ENCODE data around the gene THSD7B. TPM values are rescaled to one million over a fixed set of nuclear protein-coding genes. Genes with fewer than 3 reads are reported as not detected.

Gene THSD7B
- total and polyA plus RNA-seq, 9 of the 15 experiments (the other 6 are each of a cell fraction or from before 2014, with no cell fraction given): not detected

- H3K79me2 ChIP-seq (ENCODE audit: control insufficient read depth, insufficient read depth, low read length): no peaks in the 10 kb centered on the region
- ChIA-PET POLR2A (no interaction called here), CTCF (ENCODE audit: low intra/inter-chr PET ratio) (no interaction called here)
- no peak for FAIRE-seq
- H3K36me3 ChIP-seq (ENCODE audit: control insufficient read depth, insufficient read depth, low read length): no peaks in the 10 kb centered on the region
- TF ChIP-seq ZNF512 (tag; IDR thresholded peaks at IDR 0.05) (no peak), SMARCE1 (IDR thresholded peaks at IDR 0.05) (no peak), NR2C2 (CRISPR knock-in tag; IDR thresholded peaks at IDR 0.05) (no peak), NR2C2 (tag; IDR thresholded peaks at IDR 0.05) (no peak), ZKSCAN3 (CRISPR knock-in tag; IDR thresholded peaks at IDR 0.05) (no peak), RBM14 (IDR thresholded peaks at IDR 0.05; ENCODE audit: borderline replicate concordance, insufficient read depth, low read depth, low read length) (no peak), ZNF3 (CRISPR knock-in tag; IDR thresholded peaks at IDR 0.05) (no peak), USF1 (CRISPR knock-in tag; IDR thresholded peaks at IDR 0.05) (no peak), GATA2 (CRISPR knock-in tag; IDR thresholded peaks at IDR 0.05) (no peak), CREB3L1 (IDR thresholded peaks at IDR 0.05; ENCODE audit: borderline replicate concordance, low read depth) (no peak), STAT5B (CRISPR knock-in tag; IDR thresholded peaks at IDR 0.05) (no peak), ZNF347 (CRISPR knock-in tag; IDR thresholded peaks at IDR 0.05; ENCODE audit: low read depth) (no peak), MCM7 (IDR thresholded peaks at IDR 0.05) (no peak), ZNF431 (CRISPR knock-in tag; IDR thresholded peaks at IDR 0.05) (no peak), STAT5A (IDR thresholded peaks at IDR 0.05; ENCODE audit: borderline replicate concordance, low read length) (no peak), HDAC2 (IDR thresholded peaks at IDR 0.05) (no peak), SP1 (CRISPR knock-in tag; IDR thresholded peaks at IDR 0.05) (no peak), MTA2 (IDR thresholded peaks at IDR 0.05; ENCODE audit: low read depth) (no peak), ZNF830 (CRISPR knock-in tag; IDR thresholded peaks at IDR 0.05) (no peak), XRCC4 (IDR thresholded peaks at IDR 0.05; ENCODE audit: extremely low read depth, insufficient read depth, insufficient read length) (no peak)
- no peaks in the 10 kb centered on the region for H3K9me1 ChIP-seq (ENCODE audit: control insufficient read depth, insufficient read depth, low read length)
- H3K4me3 ChIP-seq: no peak overlapping the region
- in situ Hi-C loops (cut with MboI): no loop called here
- no peak overlapping the region for H2AFZ ChIP-seq (ENCODE audit: low read depth, low read length)
- intact Hi-C loops (cut with micrococcal nuclease): no loop called here
- H3K9me3 ChIP-seq (replicated peaks; ENCODE audit: control insufficient read depth, insufficient read depth, low read depth, low read length): no peaks in the 10 kb centered on the region
- no peak overlapping the region for H3K9ac ChIP-seq (ENCODE audit: insufficient read depth in 1 of 2, low read depth in 2 of 2, low read length in 2 of 2)
- H3K27me3 ChIP-seq (ENCODE audit: control insufficient read depth in 2 of 2, insufficient read depth in 2 of 2, low read length in 2 of 2): no peaks in the 10 kb centered on the region
- WGBS (ENCODE audit: insufficient coverage, low coverage, missing lambda C conversion rate): 2% methylated on average over 3 of the region's 3 CpGs
- no peak for DNase-seq (ENCODE audit: extremely low read depth in 1 of 4, low spot score in 3 of 4)
- H4K20me1 ChIP-seq (replicated peaks; ENCODE audit: control insufficient read depth, insufficient read depth, low read length): no peaks in the 10 kb centered on the region
- ATAC-seq: no peak
- no peaks in the 10 kb centered on the region for H3K4me1 ChIP-seq (replicated peaks in 1 of 2; ENCODE audit: control insufficient read depth in 2 of 2, insufficient read depth in 2 of 2, low read length in 2 of 2)
- H3K4me2 ChIP-seq (ENCODE audit: insufficient read depth, low read length): no peak overlapping the region
- BruUV-seq (replicated peaks): no TSS peak
- H3K27ac ChIP-seq (ENCODE audit: extremely low read depth, low read depth, low read length): no peak overlapping the region
These were observed 472.7 kb downstream of the THSD7B start for GRCh38 chr2:137238065-137238464.

Measured in K562 (cell line).